Hematopoietic multipotent progenitor cell treated with erythropoietin and hydrocortisone succinate and interleukin-3 and kit ligand, for 6 days (in vitro differentiated cells): ENCODE results near the gene CCDC141.

Source experiments
- DNase-seq: peaks from one replicate; pipeline ENCODE4 v3.0.0-alpha.2; 2015

CCDC141 gene

GRCh38 chr2:178899656-178900055 is 150.3 kb downstream of the CCDC141 start:
- DNase-seq: no peak

- no peak for DNase-seq
Measured at GRCh38 chr2:178895872-178896271, 154.1 kb downstream of the CCDC141 start.

- DNase-seq: no peak
Measured at GRCh38 chr2:178895171-178895570, 154.8 kb downstream of the CCDC141 start.

- DNase-seq: no peak
Measured at GRCh38 chr2:178892751-178893625, 156.9 kb downstream of the CCDC141 start.

GRCh38 chr2:178891959-178892485 is 157.9 kb downstream of the CCDC141 start:
- DNase-seq: no peak

GRCh38 chr2:178891265-178891958 is 158.5 kb downstream of the CCDC141 start:
- peak; percentile 83 for DNase-seq

- no peak for DNase-seq
Measured at GRCh38 chr2:178886006-178886405, 163.9 kb downstream of the CCDC141 start.

- no peak for DNase-seq
Measured at GRCh38 chr2:178884440-178884839, 165.5 kb downstream of the CCDC141 start.

GRCh38 chr2:178882666-178883440 is 167.1 kb downstream of the CCDC141 start:
- no peak for DNase-seq

GRCh38 chr2:178881075-178881474 is 168.9 kb downstream of the CCDC141 start:
- DNase-seq: no peak

GRCh38 chr2:178880257-178880656 is 169.7 kb downstream of the CCDC141 start:
- no peak for DNase-seq

GRCh38 chr2:178877874-178878273 is 172.1 kb downstream of the CCDC141 start:
- DNase-seq: no peak

- no peak for DNase-seq
Measured at GRCh38 chr2:178874529-178875240, 175.3 kb downstream of the CCDC141 start.

- DNase-seq: no peak
Measured at GRCh38 chr2:178873912-178874311, 176.0 kb downstream of the CCDC141 start.

GRCh38 chr2:178871536-178871935 is 178.4 kb downstream of the CCDC141 start:
- no peak for DNase-seq

GRCh38 chr2:178870703-178871102 is 179.2 kb downstream of the CCDC141 start:
- no peak for DNase-seq

GRCh38 chr2:178865999-178866398 is 183.9 kb downstream of the CCDC141 start:
- DNase-seq: no peak

GRCh38 chr2:178865146-178865936 is 184.6 kb downstream of the CCDC141 start:
- peak; percentile 3 for DNase-seq

- DNase-seq: no peak
Measured at GRCh38 chr2:178863856-178864620, 185.9 kb downstream of the CCDC141 start.

GRCh38 chr2:178863130-178863855 is 186.6 kb downstream of the CCDC141 start:
- no peak for DNase-seq
